Neural progenitor cell (in vitro differentiated cells): ENCODE results near the gene RFK.

ENCODE experiments used
- CTCF ChIP-seq: fragments of 200-600 bp; sonication (generic); IDR thresholded peaks from 2 replicates; pipeline ENCODE4 v1.5.1; 2017; ENCODE audit warnings: antibody characterized with exemption, mild to moderate bottlenecking
- EZH2 ChIP-seq: fragments of 200-600 bp; sonication (generic); IDR thresholded peaks from 2 replicates; pipeline ENCODE4 v1.6.1; 2017; ENCODE audit warnings: antibody characterized with exemption, mild to moderate bottlenecking, moderate library complexity
- EZH2phosphoT487 ChIP-seq: fragments of 200-600 bp; sonication (generic); IDR thresholded peaks from 2 replicates; pipeline ENCODE4 v1.6.1; 2017; ENCODE audit warnings: antibody characterized with exemption

DNA sequence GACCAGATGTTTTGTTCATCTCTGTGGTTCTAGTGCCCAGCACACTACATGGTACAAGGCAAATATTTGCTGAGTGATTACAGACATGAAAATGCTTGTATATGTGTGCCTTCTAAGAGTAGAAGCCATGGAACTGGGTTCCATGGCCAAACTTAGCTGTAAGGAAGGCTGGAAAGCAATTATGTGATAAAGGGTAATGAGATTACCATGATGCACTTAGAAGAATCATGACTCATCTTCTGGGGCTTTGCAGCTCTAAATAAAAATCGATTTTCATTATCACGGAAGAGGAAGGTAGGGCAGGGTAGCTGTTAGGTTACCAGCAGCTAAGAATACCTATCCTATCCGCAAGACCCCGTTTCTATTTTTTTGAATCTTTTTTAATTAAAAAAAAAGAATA, 28.0 kb downstream of the RFK start:
- no peak for TF ChIP-seq CTCF
- TF ChIP-seq EZH2phosphoT487: no peak
- TF ChIP-seq EZH2: no peak
